Right cardiac atrium (tissue), 5 donors: ENCODE measurements around the gene SLC6A19. TPM values are rescaled to one million over a fixed set of nuclear protein-coding genes. Genes with fewer than 3 reads are reported as not detected.
"Not testable (repeated sequence)": the region's sequence is repeated elsewhere in the genome, so short reads cannot be mapped to it uniquely, and the experiment has no call there.

Source experiments
- ATAC-seq, 2 donors: fragments of 200-7000 bp; cut with Tn5 transposase; one replicate each; pipeline versions ENCODE4 v1.8.0 to v1.9.1; 2020; ENCODE audit warnings: moderate library complexity in 2 of 2, mild to moderate bottlenecking in 1 of 2
- DNase-seq, 3 donors: peaks; one replicate each; pipeline ENCODE4 v3.0.0-alpha.2; 2020
- H3K27ac ChIP-seq: one replicate; pipeline ENCODE4 v1.5.1; 2013; ENCODE audit warnings: mild to moderate bottlenecking, low read length, control low read depth, moderate library complexity
- H3K27me3 ChIP-seq: one replicate; pipeline ENCODE4 v1.6.1; 2013; ENCODE audit not compliant: control insufficient read depth, insufficient read depth
- H3K4me1 ChIP-seq: one replicate; pipeline ENCODE4 v1.6.1; 2013; ENCODE audit warnings: low read length; ENCODE audit not compliant: control insufficient read depth, insufficient read depth
- H3K4me3 ChIP-seq: one replicate; pipeline ENCODE4 v1.5.1; 2013; ENCODE audit warnings: low read length, control low read depth
- H3K9me3 ChIP-seq: one replicate; pipeline ENCODE4 v1.6.1; 2013; ENCODE audit warnings: low read length; ENCODE audit not compliant: control insufficient read depth
- WGBS: extraction: QIAGEN DNeasy Blood & Tissue Kit; methylation state at CpG from one replicate; pipeline ENCODE4 v1.1.7; 2013; 5-methylcytosine and 5-hydroxymethylcytosine counted together
- intact Hi-C, 4 donors: fragments of 100-400 bp; cut with DNase I; formaldehyde crosslinking; loops; one replicate each; pipeline versions ENCODE4 v1.11.0 to v1.14.0; 2022 to 2023
- polyA plus RNA-seq: library from polyadenylated mRNA; stranded (reverse); fragments of 200-250 nt; gene quantifications from one replicate; pipeline ENCODE4 v1.2.3, GENCODE V29; 2013
- total RNA-seq, 4 donors: library from RNA; stranded (reverse); fragmentation: NEBNext Ultra II Directional; extraction: Animal tissue kit (Norgen Biotek cat#: 25700); gene quantifications; one replicate each; pipeline ENCODE4 v1.2.1, GENCODE V29; 2021
- donor health status: healthy with polysubstance abuse.
- donor health status: DM: no; HTN: yes; CAD: no.
- donor health status: DM: no; HTN: no; CAD: no.
- donor health status: DM: no; HTN: yes; CAD: no; lungs with severe emphysema.
- donor health status: DM: yes; HTN: yes; CAD: no.

SLC6A19 gene
- total and polyA plus RNA-seq, 5 donors, result not detected

- Histone ChIP-seq H3K27ac (no peak overlapping the region), H3K9me3 (no peaks in the 10 kb centered on the region), H3K27me3 (no peaks in the 10 kb centered on the region), H3K4me1 (no peaks in the 10 kb centered on the region), H3K4me3 (no peak overlapping the region)
- WGBS, result 68% methylated on average over 12 of the region's 12 CpGs
- intact Hi-C loops, result no loop called here
- ATAC-seq (no peak), DNase-seq (peak in 1 of 3 donors; percentile 13)
Observed at GRCh38 chr5:1226231-1226630, 24.8 kb downstream of the SLC6A19 start.

- H3K27me3 ChIP-seq, result no peaks in the 10 kb centered on the region
- peak in 1 of 3 donors; percentile 24 for DNase-seq
- 87% methylated on average over 50 of the region's 50 CpGs for WGBS
- no peak overlapping the region for H3K27ac ChIP-seq
- intact Hi-C loops, result no loop called here
- H3K4me3 ChIP-seq, result no peak overlapping the region
- ATAC-seq, result no peak
- H3K9me3 ChIP-seq, result no peaks in the 10 kb centered on the region
- H3K4me1 ChIP-seq, result no peaks in the 10 kb centered on the region
Observed at GRCh38 chr5:1226839-1227581, 25.6 kb downstream of the SLC6A19 start.

- WGBS, result 59% methylated on average over 14 of the region's 14 CpGs
- no peak overlapping the region for H3K4me3 ChIP-seq
- intact Hi-C loops, result no loop called here
- ATAC-seq (no peak), DNase-seq (no peak)
- H3K27ac ChIP-seq, result no peak overlapping the region
- no peaks in the 10 kb centered on the region for H3K9me3 ChIP-seq
- H3K27me3 ChIP-seq, result no peaks in the 10 kb centered on the region
- H3K4me1 ChIP-seq, result no peaks in the 10 kb centered on the region
Observed at GRCh38 chr5:1227667-1228066, 26.3 kb downstream of the SLC6A19 start.

GRCh38 chr5:1228120-1228519 lies 26.7 kb downstream of the SLC6A19 start:
- Histone ChIP-seq H3K9me3 (no peaks in the 10 kb centered on the region), H3K4me1 (no peaks in the 10 kb centered on the region), H3K4me3 (no peak overlapping the region), H3K27ac (no peak overlapping the region), H3K27me3 (no peaks in the 10 kb centered on the region)
- WGBS, result 60% methylated on average over 15 of the region's 15 CpGs
- intact Hi-C loops, result no loop called here
- DNase-seq, result no peak
- no peak for ATAC-seq

GRCh38 chr5:1229023-1229422 lies 27.6 kb downstream of the SLC6A19 start:
- 85% methylated on average over 11 of the region's 11 CpGs for whole genome bisulfite sequencing
- intact Hi-C loops, H3K4me3 ChIP-seq, ATAC-seq, H3K27ac ChIP-seq, H3K9me3 ChIP-seq, DNase-seq, H3K27me3 ChIP-seq, H3K4me1 ChIP-seq: not testable (repeated sequence)

GRCh38 chr5:1229822-1230221 lies 28.4 kb downstream of the SLC6A19 start:
- H3K27ac ChIP-seq, result no peak overlapping the region
- no peaks in the 10 kb centered on the region for H3K9me3 ChIP-seq
- no peak for ATAC-seq
- 26% methylated on average over 7 of the region's 7 CpGs for WGBS
- H3K4me1 ChIP-seq, result no peaks in the 10 kb centered on the region
- H3K27me3 ChIP-seq, result no peaks in the 10 kb centered on the region
- intact Hi-C loops, result no loop called here
- no peak overlapping the region for H3K4me3 ChIP-seq
- no peak for DNase-seq

- WGBS, result 83% methylated on average over 17 of the region's 17 CpGs
- no peaks in the 10 kb centered on the region for H3K4me1 ChIP-seq
- H3K4me3 ChIP-seq, result no peak overlapping the region
- H3K27me3 ChIP-seq, result no peaks in the 10 kb centered on the region
- H3K27ac ChIP-seq, result no peak overlapping the region
- ATAC-seq (no peak), DNase-seq (no peak)
- H3K9me3 ChIP-seq, result peaks cover 5% of the 10 kb centered on the region
- intact Hi-C loops, result no loop called here
Observed at GRCh38 chr5:1230551-1230950, 29.2 kb downstream of the SLC6A19 start.

- H3K9me3 ChIP-seq, result peaks cover 5% of the 10 kb centered on the region
- no peak overlapping the region for H3K4me3 ChIP-seq
- no peak overlapping the region for H3K27ac ChIP-seq
- H3K27me3 ChIP-seq, result no peaks in the 10 kb centered on the region
- ATAC-seq, result no peak
- DNase-seq, result no peak
- 66% methylated on average over 13 of the region's 13 CpGs for WGBS
- H3K4me1 ChIP-seq, result no peaks in the 10 kb centered on the region
- intact Hi-C loops, result no loop called here
Observed at GRCh38 chr5:1231354-1231905, 30.0 kb downstream of the SLC6A19 start.

- DNase-seq (no peak), ATAC-seq (no peak)
- WGBS, result 93% methylated on average over 25 of the region's 25 CpGs
- H3K4me3 ChIP-seq, result no peak overlapping the region
- peaks cover 5% of the 10 kb centered on the region for H3K9me3 ChIP-seq
- H3K27ac ChIP-seq, result no peak overlapping the region
- H3K27me3 ChIP-seq, result no peaks in the 10 kb centered on the region
- H3K4me1 ChIP-seq, result no peaks in the 10 kb centered on the region
- intact Hi-C loops, result no loop called here
Observed at GRCh38 chr5:1232780-1233179, 31.4 kb downstream of the SLC6A19 start.

GRCh38 chr5:1235379-1235778 lies 34.0 kb downstream of the SLC6A19 start:
- no peak overlapping the region for H3K4me3 ChIP-seq
- DNase-seq, result no peak
- WGBS, result 78% methylated on average over 8 of the region's 8 CpGs
- H3K27ac ChIP-seq, result no peak overlapping the region
- intact Hi-C loops, result no loop called here
- H3K9me3 ChIP-seq, result peaks cover 5% of the 10 kb centered on the region
- H3K4me1 ChIP-seq, result no peaks in the 10 kb centered on the region
- no peak for ATAC-seq
- no peaks in the 10 kb centered on the region for H3K27me3 ChIP-seq

- Histone ChIP-seq H3K27ac (no peak overlapping the region), H3K9me3 (peaks cover 5% of the 10 kb centered on the region), H3K27me3 (no peaks in the 10 kb centered on the region), H3K4me3 (no peak overlapping the region), H3K4me1 (no peaks in the 10 kb centered on the region)
- WGBS, result 98% methylated on average over 1 of the region's 1 CpG
- intact Hi-C loops, result no loop called here
- ATAC-seq (no peak), DNase-seq (no peak)
Observed at GRCh38 chr5:1235838-1236237, 34.4 kb downstream of the SLC6A19 start.
